Esophagus muscularis mucosa (tissue), 4 donors: ENCODE data around the gene BMP8A. TPM values are rescaled to one million over a fixed set of nuclear protein-coding genes. Genes with fewer than 3 reads are reported as not detected.
A peak's percentile ranks its signal among the peaks of the same experiment; 100 is the strongest.
"Not testable (repeated sequence)": the region's sequence is repeated elsewhere in the genome, so short reads cannot be mapped to it uniquely, and the experiment has no call there.

Experiments used
- DNase-seq: peaks from one replicate; pipeline ENCODE4 v3.0.0-alpha.2; 2017; ENCODE audit errors: extremely low spot score
- H3K27ac ChIP-seq, 4 donors: fragments of 200-600 bp; sonication (generic); replicated peaks in 1 of 4; 1 replicate in 3 of 4; 2 replicates in 1 of 4; pipeline ENCODE4 v1.5.1; 2016 to 2019; ENCODE audit warnings: mild to moderate bottlenecking in 1 of 4
- H3K27me3 ChIP-seq, 4 donors: fragments of 200-600 bp; sonication (generic); one replicate each; pipeline versions ENCODE4 v1.5.1 to v1.6.0; 2016 to 2019
- H3K36me3 ChIP-seq, 4 donors: fragments of 200-600 bp; sonication (generic); one replicate each; pipeline ENCODE4 v1.5.1; 2016 to 2019
- H3K4me1 ChIP-seq, 4 donors: fragments of 200-600 bp; sonication (generic); one replicate each; pipeline ENCODE4 v1.5.1; 2016 to 2019
- H3K4me3 ChIP-seq, 4 donors: fragments of 200-600 bp; sonication (generic); 1 replicate in 2 of 4; 2 replicates in 2 of 4; pipeline ENCODE4 v1.5.1; 2016 to 2019; ENCODE audit warnings: mild to moderate bottlenecking in 4 of 4, moderate library complexity in 1 of 4
- H3K9me3 ChIP-seq, 4 donors: fragments of 200-600 bp; sonication (generic); 1 replicate in 3 of 4; 2 replicates in 1 of 4; pipeline ENCODE4 v1.5.1; 2016 to 2019
- EP300 ChIP-seq: sonication (generic); formaldehyde crosslinking; IDR thresholded peaks from one replicate; pipeline ENCODE4 v1.6.1; 2017; ENCODE audit warnings: antibody characterized with exemption
- POLR2A ChIP-seq: fragments of 450-650 bp; IDR thresholded peaks from one replicate; pipeline ENCODE4 v1.6.1; 2017; ENCODE audit warnings: antibody characterized with exemption, moderate library complexity, mild to moderate bottlenecking, low read depth
- POLR2AphosphoS5 ChIP-seq, 2 donors: sonication (generic); formaldehyde crosslinking; IDR thresholded peaks; one replicate each; pipeline ENCODE4 v1.6.1; 2017; ENCODE audit warnings: antibody characterized with exemption in 2 of 2
- WGBS: methylation state at CpG from one replicate; pipeline ENCODE4 v1.1.5; 2018; 5-methylcytosine and 5-hydroxymethylcytosine counted together
- intact Hi-C: fragments of 100-400 bp; cut with DNase I; formaldehyde crosslinking; loops from one replicate; pipeline ENCODE4 v1.15.1; 2023
- total RNA-seq, 4 donors: library from RNA; depleted of rRNA; stranded (reverse); fragments of >200 nt; gene quantifications; one replicate each; pipeline versions ENCODE4 v1.1.0 to v1.2.1, GENCODE V29; 2016
- TF ChIP-seq, protein P1 (sequence below), 3 experiments: fragments of 200-600 bp in 2 of 3; fragments of 450-650 bp in 1 of 3; sonication (generic) in 2 of 3; IDR thresholded peaks; one replicate each; pipeline ENCODE4 v1.5.1; 2017 to 2019; ENCODE audit warnings: antibody characterized with exemption in 3 of 3, mild to moderate bottlenecking in 2 of 3, moderate library complexity in 1 of 3

The BMP8A gene
- total RNA-seq, 4 donors from 2014 or later: 0.99 to 3.0 (median 2.2) TPM

DNA sequence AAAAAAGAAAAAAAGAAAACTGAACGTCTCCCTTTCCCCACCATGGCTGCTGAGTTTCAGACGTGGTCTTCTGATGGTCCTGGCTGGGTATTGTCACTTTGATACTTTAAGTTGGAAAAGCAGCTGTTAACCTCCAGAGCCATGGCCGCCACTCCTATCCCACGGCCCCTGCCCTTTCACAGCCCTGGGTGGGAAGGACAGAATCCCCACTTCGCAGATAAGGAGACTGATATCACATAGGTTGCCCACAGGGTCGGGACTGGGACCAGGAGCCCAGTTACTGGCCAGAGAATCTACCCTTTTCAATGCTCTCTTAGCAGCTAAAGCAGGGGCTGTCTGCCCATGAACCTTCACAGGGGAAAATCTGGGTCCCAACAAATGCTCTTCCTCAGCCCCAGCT is 16.8 kb downstream of the BMP8A start:
- H3K36me3 ChIP-seq: no peaks in the 10 kb centered on the region
- TF ChIP-seq, protein P1, sequence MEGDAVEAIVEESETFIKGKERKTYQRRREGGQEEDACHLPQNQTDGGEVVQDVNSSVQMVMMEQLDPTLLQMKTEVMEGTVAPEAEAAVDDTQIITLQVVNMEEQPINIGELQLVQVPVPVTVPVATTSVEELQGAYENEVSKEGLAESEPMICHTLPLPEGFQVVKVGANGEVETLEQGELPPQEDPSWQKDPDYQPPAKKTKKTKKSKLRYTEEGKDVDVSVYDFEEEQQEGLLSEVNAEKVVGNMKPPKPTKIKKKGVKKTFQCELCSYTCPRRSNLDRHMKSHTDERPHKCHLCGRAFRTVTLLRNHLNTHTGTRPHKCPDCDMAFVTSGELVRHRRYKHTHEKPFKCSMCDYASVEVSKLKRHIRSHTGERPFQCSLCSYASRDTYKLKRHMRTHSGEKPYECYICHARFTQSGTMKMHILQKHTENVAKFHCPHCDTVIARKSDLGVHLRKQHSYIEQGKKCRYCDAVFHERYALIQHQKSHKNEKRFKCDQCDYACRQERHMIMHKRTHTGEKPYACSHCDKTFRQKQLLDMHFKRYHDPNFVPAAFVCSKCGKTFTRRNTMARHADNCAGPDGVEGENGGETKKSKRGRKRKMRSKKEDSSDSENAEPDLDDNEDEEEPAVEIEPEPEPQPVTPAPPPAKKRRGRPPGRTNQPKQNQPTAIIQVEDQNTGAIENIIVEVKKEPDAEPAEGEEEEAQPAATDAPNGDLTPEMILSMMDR (IDR thresholded peaks at IDR 0.05): no peak
- TF ChIP-seq POLR2A (no peak), POLR2AphosphoS5 (IDR thresholded peaks at IDR 0.05) (no peak), EP300 (no peak)
- 87% methylated on average over 6 of the region's 6 CpGs for WGBS
- no peak overlapping the region for H3K4me3 ChIP-seq
- no peak overlapping the region for H3K27ac ChIP-seq
- H3K9me3 ChIP-seq: no peaks in the 10 kb centered on the region
- intact Hi-C loops: no loop called here
- H3K4me1 ChIP-seq: peaks cover 0 to 11% (median 7%) of the 10 kb centered on the region in 4 donors
- DNase-seq: no peak
- no peaks in the 10 kb centered on the region for H3K27me3 ChIP-seq

- no peak overlapping the region for H3K4me3 ChIP-seq
- no peaks in the 10 kb centered on the region for H3K36me3 ChIP-seq
- intact Hi-C loops: no loop called here
- H3K27me3 ChIP-seq: no peaks in the 10 kb centered on the region
- WGBS: 93% methylated on average over 9 of the region's 11 CpGs
- no peaks in the 10 kb centered on the region for H3K9me3 ChIP-seq
- H3K4me1 ChIP-seq: peaks cover 0 to 11% (median 7%) of the 10 kb centered on the region in 4 donors
- no peak for TF ChIP-seq POLR2A
- no peak for TF ChIP-seq EP300
- TF ChIP-seq, protein P1 (IDR thresholded peaks at IDR 0.05): no peak
- no peak for TF ChIP-seq POLR2AphosphoS5 (IDR thresholded peaks at IDR 0.05)
- H3K27ac ChIP-seq: peak overlapping the region in 2 of 4 donors; percentile 18 to 47
- DNase-seq: no peak
Observed at GRCh38 chr1:39508857-39509305, 17.4 kb downstream of the BMP8A start.

GRCh38 chr1:39509360-39510009 is 18.0 kb downstream of the BMP8A start:
- no peak for DNase-seq
- intact Hi-C loops: no loop called here
- no peak for TF ChIP-seq POLR2A
- TF ChIP-seq, protein P1 (IDR thresholded peaks at IDR 0.05): no peak
- TF ChIP-seq EP300: no peak
- no peak for TF ChIP-seq POLR2AphosphoS5 (IDR thresholded peaks at IDR 0.05)
- 59% methylated on average over 22 of the region's 22 CpGs for WGBS
- Histone ChIP-seq H3K4me1 (peaks cover under 1 to 12% (median 7%) of the 10 kb centered on the region in 4 donors), H3K4me3 (no peak overlapping the region), H3K27me3 (peaks cover 0 to under 1% (median 0%) of the 10 kb centered on the region in 4 donors), H3K27ac (peak overlapping the region in 2 of 4 donors; percentile 18 to 47), H3K36me3 (no peaks in the 10 kb centered on the region), H3K9me3 (no peaks in the 10 kb centered on the region)

GRCh38 chr1:39510570-39511186 is 19.2 kb downstream of the BMP8A start:
- H3K9me3 ChIP-seq, intact Hi-C loops, H3K27me3 ChIP-seq, H3K4me3 ChIP-seq, H3K36me3 ChIP-seq, H3K27ac ChIP-seq, DNase-seq: not testable (repeated sequence)
- WGBS: 95% methylated on average over 11 of the region's 20 CpGs
- peaks cover 5 to 16% (median 10%) of the 10 kb centered on the region in 4 donors for H3K4me1 ChIP-seq

GRCh38 chr1:39511477-39511876 is 20.0 kb downstream of the BMP8A start:
- H3K27ac ChIP-seq, H3K9me3 ChIP-seq, DNase-seq, H3K27me3 ChIP-seq, H3K36me3 ChIP-seq, intact Hi-C loops, H3K4me3 ChIP-seq: not testable (repeated sequence)
- H3K4me1 ChIP-seq: peaks cover 5 to 16% (median 10%) of the 10 kb centered on the region in 4 donors
- no CpG with 5 or more reads among the region's 13 CpGs for WGBS

DNA sequence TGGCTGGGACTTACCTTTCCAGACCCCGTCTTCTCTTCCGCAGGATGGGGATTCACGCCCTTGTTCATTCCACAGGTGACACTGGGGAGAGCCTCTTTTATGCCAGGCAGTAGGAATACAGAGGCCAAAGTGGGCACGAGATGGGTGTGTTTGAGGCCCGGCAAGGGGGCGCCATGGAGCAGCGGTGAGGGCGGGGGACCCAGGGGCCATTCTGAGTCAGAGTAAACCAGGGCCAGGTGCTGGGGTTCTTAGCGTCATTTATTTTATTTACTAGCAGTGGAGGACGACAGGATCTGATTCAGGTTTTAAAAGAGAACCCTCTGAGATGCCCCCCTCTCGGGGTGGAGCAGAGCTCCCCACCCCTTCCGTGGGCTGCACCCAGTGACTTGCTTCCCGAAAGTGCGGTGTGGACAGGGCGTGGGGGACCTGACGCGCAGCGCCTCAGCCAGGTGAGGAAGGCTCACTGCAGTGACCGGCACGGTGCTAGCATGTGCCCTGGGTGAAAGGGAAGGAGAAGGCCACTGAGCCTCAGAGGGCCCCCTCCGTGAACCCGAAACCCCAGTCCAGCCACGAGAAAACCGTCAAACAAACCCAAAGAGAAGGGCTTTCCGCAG is 20.9 kb downstream of the BMP8A start:
- no CpG with 5 or more reads among the region's 25 CpGs for WGBS
- intact Hi-C loops, H3K27ac ChIP-seq, H3K27me3 ChIP-seq, H3K4me3 ChIP-seq, H3K9me3 ChIP-seq, DNase-seq, H3K36me3 ChIP-seq: not testable (repeated sequence)
- peaks cover 5 to 16% (median 10%) of the 10 kb centered on the region in 4 donors for H3K4me1 ChIP-seq

DNA sequence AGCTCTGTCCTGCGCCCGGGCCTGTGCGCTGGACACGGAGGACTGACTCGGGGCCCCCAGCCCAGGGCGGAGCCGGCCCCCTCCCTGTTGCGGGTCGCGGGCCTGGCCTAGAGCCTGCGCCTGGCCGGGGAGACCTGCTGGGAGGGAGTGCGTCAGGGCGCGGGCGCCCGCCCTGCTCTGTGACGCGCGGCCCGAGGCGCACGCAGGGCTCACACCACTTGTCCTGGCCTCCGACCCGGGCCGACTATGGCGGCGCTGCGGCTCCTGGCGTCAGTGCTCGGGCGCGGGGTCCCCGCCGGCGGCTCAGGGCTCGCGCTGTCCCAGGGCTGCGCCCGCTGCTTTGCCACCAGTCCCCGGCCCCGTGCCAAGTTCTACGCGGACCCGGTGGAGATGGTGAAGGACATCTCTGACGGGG is 23.3 kb downstream of the BMP8A start:
- intact Hi-C loops: not testable (repeated sequence)

DNA sequence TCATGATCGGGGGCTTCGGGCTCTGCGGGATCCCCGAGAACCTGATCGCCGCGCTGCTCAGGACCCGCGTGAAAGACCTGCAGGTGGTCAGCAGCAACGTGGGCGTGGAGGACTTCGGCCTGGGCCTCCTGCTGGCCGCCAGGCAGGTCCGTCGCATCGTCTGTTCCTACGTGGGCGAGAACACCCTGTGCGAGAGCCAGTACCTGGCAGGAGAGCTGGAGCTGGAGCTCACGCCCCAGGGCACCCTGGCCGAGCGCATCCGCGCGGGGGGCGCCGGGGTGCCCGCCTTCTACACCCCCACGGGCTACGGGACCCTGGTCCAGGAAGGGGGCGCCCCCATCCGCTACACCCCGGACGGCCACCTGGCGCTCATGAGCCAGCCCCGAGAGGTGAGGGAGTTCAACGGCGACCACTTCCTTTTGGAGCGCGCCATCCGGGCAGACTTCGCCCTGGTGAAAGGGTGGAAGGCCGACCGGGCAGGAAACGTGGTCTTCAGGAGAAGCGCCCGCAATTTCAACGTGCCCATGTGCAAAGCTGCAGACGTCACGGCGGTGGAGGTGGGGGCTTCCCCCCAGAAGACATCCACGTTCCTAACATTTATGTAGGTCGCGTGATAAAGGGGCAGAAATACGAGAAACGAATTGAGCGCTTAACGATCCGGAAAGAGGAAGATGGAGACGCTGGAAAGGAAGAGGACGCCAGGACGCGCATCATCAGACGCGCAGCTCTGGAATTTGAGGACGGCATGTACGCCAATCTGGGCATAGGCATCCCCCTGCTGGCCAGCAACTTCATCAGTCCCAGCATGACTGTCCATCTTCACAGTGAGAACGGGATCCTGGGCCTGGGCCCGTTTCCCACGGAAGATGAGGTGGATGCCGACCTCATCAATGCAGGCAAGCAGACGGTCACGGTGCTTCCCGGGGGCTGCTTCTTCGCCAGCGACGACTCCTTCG is 24.0 kb downstream of the BMP8A start:
- H3K36me3 ChIP-seq, H3K27ac ChIP-seq, H3K27me3 ChIP-seq, H3K9me3 ChIP-seq, intact Hi-C loops, DNase-seq, H3K4me1 ChIP-seq: not testable (repeated sequence)
- peak overlapping the region; percentile 45 to 48 (median 46) for H3K4me3 ChIP-seq
- WGBS: 42% methylated on average over 22 of the region's 78 CpGs

More for the DNA sequence above, 23.3 kb downstream of the BMP8A start:
- peak overlapping the region; percentile 45 to 54 (median 47) for H3K4me3 ChIP-seq
- not testable (repeated sequence) for H3K27me3 ChIP-seq, H3K9me3 ChIP-seq, H3K27ac ChIP-seq, H3K36me3 ChIP-seq, DNase-seq, H3K4me1 ChIP-seq
- no CpG with 5 or more reads among the region's 46 CpGs for WGBS
